ENCODE measurements around the gene ARHGAP45.

Gene ARHGAP45

DNA sequence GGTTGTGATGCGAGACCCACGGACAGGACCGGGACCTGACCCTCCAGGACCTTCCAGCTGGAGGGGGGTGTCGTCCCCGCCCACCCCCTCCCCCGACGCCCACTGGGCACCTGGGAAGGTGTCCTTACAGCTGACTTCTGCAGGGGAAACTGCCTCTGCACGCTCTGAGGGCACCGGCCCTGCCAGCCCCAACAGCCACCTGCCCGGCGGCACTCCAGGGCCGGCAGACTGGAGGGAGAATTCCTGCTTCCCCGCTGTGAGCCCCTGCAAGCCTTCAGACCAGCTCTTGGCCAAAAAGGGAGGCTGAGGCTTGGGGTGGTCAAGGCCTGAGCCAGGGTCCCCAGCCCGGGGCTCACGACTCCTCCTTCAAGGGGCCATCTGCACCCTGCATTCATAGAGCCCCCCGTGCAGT, 39.3 kb upstream of the ARHGAP45 start:
- TF ChIP-seq, protein P1, sequence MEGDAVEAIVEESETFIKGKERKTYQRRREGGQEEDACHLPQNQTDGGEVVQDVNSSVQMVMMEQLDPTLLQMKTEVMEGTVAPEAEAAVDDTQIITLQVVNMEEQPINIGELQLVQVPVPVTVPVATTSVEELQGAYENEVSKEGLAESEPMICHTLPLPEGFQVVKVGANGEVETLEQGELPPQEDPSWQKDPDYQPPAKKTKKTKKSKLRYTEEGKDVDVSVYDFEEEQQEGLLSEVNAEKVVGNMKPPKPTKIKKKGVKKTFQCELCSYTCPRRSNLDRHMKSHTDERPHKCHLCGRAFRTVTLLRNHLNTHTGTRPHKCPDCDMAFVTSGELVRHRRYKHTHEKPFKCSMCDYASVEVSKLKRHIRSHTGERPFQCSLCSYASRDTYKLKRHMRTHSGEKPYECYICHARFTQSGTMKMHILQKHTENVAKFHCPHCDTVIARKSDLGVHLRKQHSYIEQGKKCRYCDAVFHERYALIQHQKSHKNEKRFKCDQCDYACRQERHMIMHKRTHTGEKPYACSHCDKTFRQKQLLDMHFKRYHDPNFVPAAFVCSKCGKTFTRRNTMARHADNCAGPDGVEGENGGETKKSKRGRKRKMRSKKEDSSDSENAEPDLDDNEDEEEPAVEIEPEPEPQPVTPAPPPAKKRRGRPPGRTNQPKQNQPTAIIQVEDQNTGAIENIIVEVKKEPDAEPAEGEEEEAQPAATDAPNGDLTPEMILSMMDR (IDR thresholded peaks at IDR 0.05; ENCODE audit: low read depth, low read length) = no peak
- Histone ChIP-seq H3K9me3 (ENCODE audit: severe bottlenecking) (no peaks in the 10 kb centered on the region), H3K27ac (peak overlapping the region; percentile 89), H3K36me3 (peaks cover 15% of the 10 kb centered on the region), H3K27me3 (ENCODE audit: insufficient read depth, low read depth, severe bottlenecking) (no peaks in the 10 kb centered on the region), H3K4me3 (ENCODE audit: low read depth, low read length) (peak overlapping the region; percentile 73)
- no peak for DNase-seq

DNA sequence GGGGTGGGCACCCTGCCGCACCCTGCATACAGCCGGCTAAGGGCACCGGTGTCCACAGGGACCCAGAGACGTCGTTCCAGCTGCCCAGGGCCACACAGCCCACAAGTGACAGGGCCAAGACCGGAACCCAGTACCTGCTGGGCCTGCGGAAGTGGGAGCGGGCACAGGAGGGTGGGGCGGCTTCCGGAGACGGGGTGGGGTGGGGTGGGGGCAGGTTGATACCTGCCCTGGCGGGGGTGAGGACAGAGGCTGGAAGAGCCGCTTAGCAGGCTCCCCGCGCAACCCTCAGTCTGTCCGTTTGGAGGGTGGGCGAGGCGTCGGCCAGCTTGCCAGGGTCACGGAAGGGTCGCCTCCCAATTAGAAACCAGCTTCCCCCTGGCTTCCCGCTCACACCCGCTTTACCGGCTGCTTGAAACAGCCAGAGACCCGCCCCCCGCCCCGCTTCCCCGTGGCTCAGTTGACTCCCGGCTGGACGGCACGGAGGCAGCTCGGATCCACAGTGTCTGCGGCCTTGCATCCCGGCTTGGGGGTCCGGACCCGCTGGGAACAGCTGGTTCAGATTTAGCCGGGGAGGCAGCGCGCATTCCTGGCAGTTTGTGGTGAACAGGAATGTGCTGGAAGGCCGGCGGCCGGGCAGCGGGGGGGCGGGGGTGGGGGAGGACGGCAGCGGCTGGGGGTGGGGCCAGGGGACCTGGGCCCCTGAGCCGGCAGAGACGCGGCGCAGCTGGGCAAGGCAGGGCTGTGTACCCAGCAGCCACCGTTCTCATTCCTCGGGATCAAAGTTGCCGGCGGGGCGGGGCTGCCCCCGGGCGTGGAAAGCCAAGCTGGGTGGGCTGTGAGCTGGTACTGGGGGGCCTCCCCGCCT, 38.7 kb upstream of the ARHGAP45 start:
- Histone ChIP-seq H3K4me3 (ENCODE audit: low read depth, low read length) (peak overlapping the region; percentile 73), H3K9me3 (ENCODE audit: severe bottlenecking) (no peaks in the 10 kb centered on the region), H3K27me3 (ENCODE audit: insufficient read depth, low read depth, severe bottlenecking) (no peaks in the 10 kb centered on the region), H3K27ac (peak overlapping the region; percentile 89), H3K36me3 (peaks cover 21% of the 10 kb centered on the region)
- TF ChIP-seq, protein P1 (IDR thresholded peaks at IDR 0.05; ENCODE audit: low read depth, low read length) = no peak
- peak; percentile 83 for DNase-seq

DNA sequence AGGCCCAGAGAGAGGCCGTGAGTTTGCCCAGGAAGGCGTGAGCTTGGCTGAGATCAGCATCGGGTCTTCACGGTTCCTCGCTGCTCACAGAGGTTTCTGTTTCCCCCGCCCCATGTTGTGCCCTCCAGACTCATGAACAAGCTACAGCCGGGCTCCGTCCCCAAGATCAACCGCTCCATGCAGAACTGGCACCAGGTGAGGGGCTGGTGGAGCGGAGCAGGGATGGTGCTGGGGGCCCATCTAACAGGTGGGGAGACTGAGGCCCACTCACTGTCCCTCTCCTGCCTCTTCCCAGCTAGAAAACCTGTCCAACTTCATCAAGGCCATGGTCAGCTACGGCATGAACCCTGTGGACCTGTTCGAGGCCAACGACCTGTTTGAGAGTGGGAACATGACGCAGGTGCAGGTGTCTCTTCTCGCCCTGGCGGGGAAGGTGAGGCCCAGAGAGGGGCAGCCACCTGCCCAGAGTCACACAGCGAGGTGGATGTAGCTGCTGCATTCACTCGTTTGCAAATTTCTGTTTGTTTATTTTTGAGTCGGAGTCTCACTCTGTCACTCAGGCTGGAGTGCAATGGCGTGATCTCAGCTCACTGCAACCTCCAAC, 34.6 kb upstream of the ARHGAP45 start:
- no peaks in the 10 kb centered on the region for H3K9me3 ChIP-seq (ENCODE audit: severe bottlenecking)
- no peak overlapping the region for H3K4me3 ChIP-seq (ENCODE audit: low read depth, low read length)
- H3K36me3 ChIP-seq = peaks cover 42% of the 10 kb centered on the region
- no peak overlapping the region for H3K27ac ChIP-seq
- TF ChIP-seq, protein P1 (IDR thresholded peaks at IDR 0.05; ENCODE audit: low read depth, low read length) = no peak
- DNase-seq = no peak
- no peaks in the 10 kb centered on the region for H3K27me3 ChIP-seq (ENCODE audit: insufficient read depth, low read depth, severe bottlenecking)

DNA sequence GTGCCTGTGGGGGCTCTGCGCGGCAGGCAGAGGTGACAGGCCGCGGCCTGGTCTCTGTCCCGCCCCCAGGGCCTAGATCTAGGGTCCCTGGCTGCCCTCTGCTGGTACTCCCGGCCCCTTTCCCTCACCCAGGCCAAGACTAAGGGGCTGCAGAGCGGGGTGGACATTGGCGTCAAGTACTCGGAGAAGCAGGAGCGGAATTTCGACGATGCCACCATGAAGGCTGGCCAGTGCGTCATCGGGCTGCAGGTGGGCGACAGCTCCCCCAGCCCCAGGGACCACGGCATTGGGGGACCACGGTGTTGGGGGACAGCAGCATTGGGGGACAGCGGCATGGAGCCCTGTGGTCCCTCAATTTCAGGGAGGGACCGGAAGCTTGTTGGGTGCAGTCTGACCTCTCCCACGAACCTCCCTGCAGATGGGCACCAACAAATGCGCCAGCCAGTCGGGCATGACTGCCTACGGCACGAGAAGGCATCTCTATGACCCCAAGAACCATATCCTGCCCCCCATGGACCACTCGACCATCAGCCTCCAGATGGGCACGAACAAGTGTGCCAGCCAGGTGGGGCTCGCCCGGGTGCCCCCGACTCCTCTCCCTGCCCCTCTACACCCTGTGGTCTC, 30.9 kb upstream of the ARHGAP45 start:
- TF ChIP-seq, protein P1 (IDR thresholded peaks at IDR 0.05; ENCODE audit: low read depth, low read length) = peak; percentile 35; the same call in 1 of the 2 replicates

DNA sequence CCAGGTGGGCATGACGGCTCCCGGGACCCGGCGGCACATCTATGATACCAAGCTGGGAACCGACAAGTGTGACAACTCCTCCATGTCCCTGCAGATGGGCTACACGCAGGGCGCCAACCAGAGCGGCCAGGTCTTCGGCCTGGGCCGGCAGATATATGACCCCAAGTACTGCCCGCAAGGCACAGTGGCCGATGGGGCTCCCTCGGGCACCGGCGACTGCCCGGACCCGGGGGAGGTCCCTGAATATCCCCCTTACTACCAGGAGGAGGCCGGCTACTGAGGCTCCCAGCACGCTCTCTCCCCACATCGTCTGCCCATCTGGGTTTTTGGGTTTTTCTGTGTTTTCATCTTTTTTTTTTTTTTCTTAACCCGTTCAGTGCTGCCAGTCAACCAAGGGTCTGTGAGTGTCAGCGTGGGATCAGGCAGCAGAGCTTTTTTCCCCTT, 29.3 kb upstream of the ARHGAP45 start:
- H3K9me3 ChIP-seq (ENCODE audit: severe bottlenecking) = no peaks in the 10 kb centered on the region
- H3K36me3 ChIP-seq = peaks cover 48% of the 10 kb centered on the region
- TF ChIP-seq, protein P1 (IDR thresholded peaks at IDR 0.05; ENCODE audit: low read depth, low read length) = no peak
- no peak overlapping the region for H3K27ac ChIP-seq
- H3K4me3 ChIP-seq (ENCODE audit: low read depth, low read length) = no peak overlapping the region
- DNase-seq = no peak
- H3K27me3 ChIP-seq (ENCODE audit: insufficient read depth, low read depth, severe bottlenecking) = no peaks in the 10 kb centered on the region

More for the DNA sequence above, 30.9 kb upstream of the ARHGAP45 start:
- H3K27me3 ChIP-seq (ENCODE audit: insufficient read depth, low read depth, severe bottlenecking) = no peaks in the 10 kb centered on the region
- H3K9me3 ChIP-seq (ENCODE audit: severe bottlenecking) = no peaks in the 10 kb centered on the region
- no peak overlapping the region for H3K4me3 ChIP-seq (ENCODE audit: low read depth, low read length)
- no peak for DNase-seq
- no peak overlapping the region for H3K27ac ChIP-seq
- peaks cover 47% of the 10 kb centered on the region for H3K36me3 ChIP-seq

All from WERI-Rb-1 (cell line).